GM19397 (cell line): ENCODE results near the gene CALB2.

Experiments
- ATAC-seq: cut with Tn5 transposase; IDR thresholded peaks from one replicate; pipeline ENCODE4 v1.9.1; 2021; ENCODE audit warnings: mild to moderate bottlenecking, moderate library complexity; ENCODE audit not compliant: unreplicated experiment

The CALB2 gene

DNA sequence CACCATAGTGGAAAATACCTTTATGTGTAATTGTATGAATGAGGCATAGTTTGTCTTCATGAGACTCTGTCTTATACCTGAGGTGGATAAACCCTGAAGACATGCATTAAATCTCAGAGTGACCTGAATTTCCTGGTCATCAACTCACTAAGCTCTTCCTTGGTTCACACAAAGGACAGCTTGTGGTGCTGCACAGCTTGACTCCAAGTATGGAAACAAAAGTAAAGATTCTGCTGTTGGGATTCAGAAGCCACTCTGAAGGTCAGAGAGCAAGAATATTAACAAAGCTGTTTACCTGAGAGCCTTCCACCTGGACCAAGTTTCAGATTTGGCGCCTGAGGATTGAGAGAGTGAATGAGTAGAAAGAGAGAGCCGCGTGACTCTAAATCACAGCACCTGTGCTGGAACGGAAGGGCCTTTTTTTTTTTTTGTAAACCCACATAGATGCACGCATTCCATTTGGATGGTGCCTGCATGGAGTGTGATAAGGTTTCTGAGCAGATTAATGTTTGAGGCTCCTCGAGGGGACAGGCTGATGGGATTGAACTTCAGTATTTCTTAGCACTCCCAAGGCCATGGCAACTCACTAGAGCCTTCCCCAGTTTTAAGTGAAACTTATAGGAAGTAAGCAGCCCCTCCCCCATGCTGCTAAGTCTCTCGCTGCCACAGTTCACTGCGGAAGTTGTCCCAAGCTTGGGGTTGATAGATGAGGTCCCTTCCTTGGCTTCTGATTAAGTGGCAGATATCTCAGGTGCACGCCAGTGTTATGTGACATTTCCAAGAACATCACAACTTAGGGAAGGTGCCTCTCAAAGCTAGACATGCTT is 28.7 kb downstream of the CALB2 start:
- ATAC-seq = no peak

DNA sequence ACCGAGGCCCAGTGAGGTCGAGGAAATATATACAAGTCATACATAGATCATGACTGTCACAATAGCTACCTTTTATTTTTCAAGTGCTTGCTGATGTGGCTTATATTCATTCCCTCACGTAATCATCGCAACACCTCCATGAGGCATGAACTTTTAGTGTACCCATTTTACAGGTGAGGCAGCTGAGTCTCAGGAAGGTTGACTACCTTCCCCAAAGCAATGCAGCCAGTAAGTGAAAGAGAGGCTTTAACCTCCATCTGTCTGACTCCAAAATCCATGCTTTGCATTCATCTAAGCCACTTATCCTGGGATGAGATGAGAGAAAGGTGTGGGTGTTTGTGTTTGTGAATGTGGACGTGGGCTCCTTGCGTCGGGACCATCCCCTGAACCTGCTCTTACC is 30.8 kb downstream of the CALB2 start:
- no peak for ATAC-seq

DNA sequence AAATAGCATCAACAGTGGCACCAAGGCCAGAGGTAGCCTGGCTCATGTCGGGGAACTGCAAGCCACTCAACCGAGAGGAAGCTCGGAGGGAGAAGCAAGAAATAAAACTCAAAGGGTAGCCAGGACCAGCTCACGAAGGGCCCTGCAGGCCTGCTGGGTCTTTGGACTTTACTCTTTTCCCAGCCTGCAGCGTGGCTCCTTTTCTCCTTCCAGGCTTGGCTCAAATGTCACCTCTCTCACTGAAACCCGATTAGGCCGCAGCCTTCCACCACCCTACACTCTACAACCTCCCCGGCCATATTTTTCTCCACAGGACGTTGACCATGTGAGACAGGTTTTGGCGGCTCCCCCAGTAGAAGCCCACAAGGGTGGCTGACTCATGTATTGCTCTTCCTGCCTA is 38.1 kb downstream of the CALB2 start:
- ATAC-seq = no peak

DNA sequence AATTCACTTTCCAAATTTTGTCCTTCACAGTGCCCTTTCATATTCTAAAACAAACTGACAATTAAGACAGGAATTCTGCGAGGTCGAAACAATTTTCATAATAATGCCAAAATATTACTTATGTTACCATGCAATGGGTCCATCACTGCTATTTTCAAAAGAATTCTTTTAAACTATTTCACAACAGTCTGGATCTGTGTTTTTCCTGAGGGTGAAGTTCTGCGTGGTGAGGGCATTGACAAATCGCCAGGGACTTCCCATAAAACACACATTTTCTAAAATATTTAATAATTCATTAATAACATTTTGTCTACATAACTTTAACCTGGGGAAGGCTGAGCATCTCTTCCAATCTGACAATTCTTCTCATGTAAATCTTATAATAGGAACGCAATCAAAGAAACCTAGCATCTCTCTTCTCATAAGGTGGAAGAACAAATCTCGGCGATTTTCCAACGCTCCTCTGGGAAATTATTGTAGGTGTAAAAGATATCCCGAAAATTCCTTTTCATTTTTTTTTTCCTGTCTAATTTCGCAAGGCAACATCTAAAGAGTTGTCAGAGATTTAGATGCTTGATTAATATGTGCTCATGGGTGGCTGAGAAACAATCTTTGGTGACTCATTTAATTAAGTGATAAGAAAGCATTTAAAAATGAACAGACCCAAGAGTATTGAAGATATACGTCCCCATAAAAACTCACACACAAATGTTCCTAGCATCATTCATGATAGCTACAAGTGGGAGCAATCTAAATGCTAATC is 41.5 kb downstream of the CALB2 start:
- no peak for ATAC-seq

DNA sequence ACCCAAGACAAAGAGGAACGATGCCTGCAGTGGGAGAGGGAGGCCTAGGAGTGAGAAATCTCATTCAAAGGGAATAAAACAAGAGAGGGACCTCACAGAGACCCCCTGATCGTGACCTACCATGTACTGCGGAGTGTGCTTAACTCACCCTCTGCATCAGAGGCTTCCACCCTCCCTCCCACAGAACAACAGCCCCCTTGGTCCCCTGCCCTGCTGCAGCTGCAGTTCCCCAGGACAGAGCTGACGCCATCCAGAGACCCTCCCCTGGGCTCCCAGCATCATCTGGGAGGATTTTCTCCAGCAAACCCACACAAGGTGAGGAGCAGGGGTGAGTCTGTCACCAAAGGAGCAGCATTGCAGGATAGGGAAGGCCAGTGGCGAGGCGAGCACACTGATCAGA is 43.5 kb downstream of the CALB2 start:
- no peak for ATAC-seq

DNA sequence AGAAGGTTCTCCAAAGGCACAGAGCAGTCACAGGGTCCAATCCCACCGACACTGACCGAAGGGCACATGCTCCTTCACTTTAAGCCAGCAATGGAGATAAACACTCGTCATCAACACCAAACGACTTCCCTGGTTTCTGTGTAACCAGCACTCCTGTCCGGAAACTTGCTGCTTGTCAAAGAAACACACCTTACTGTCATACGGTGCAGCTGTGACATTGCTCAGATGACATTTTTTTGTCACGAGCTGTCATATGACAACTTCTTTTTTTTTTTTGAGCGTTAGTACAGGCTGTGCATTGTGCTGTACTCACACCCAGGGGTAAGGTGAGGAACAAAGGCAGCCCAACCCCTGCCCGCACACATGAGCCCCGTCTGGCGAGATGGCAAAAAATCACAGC is 44.2 kb downstream of the CALB2 start:
- ATAC-seq = no peak

DNA sequence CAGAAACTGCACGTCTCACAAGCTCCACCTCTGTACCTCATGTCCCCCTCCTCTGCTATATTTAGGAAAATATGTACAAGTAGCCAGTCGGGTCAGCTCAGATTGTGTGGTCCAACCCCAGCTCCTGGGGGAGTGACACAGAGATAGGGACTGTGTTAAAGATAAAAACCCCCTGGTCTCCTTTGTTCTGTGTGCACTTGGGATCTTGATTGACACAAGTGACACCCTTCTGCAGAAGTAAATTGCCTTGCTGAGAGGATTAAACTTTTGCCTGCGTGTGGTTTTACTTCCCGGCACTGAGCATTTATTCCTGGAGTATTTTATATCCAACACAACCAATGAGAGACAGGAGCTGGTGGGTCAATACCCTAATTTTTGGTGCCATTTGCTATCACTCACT is 45.8 kb downstream of the CALB2 start:
- no peak for ATAC-seq

DNA sequence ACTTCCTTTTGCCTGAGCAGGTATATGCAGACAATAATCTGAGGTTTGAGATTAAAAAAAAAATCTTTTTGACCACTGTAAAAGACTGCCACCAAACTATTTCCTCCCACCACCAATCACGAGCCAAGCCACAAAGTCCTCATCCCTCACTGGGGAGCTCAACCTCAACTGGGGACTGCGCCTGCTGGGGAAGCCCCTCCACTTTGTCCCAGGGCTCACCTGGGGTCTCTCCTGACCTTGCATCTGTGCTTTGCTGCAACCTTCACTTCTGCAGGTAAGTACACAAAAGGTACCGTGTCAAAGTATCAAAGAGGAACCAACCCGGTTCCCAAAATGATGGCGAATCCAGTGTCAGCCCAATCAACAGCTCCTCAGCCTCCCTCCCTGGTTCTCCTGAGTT is 47.8 kb downstream of the CALB2 start:
- no peak for ATAC-seq

DNA sequence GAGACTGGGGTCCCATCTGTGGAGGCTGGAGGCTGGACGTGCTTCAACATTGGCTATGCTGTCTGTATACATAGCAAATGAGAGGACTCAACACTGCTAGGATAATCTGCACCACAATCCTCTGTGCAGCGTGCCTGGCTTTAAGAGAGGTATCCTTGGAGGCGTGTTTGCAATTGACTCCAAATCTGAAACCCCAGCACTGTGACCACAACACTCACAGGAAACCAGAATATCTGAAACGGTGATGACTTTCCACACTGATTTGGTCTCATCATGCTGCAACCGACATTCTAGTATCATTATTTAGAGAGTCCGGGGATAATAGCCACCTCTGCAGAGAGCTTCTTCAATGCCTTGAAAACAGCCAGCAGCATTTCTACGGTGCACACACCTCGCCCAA is 48.2 kb downstream of the CALB2 start:
- no peak for ATAC-seq

DNA sequence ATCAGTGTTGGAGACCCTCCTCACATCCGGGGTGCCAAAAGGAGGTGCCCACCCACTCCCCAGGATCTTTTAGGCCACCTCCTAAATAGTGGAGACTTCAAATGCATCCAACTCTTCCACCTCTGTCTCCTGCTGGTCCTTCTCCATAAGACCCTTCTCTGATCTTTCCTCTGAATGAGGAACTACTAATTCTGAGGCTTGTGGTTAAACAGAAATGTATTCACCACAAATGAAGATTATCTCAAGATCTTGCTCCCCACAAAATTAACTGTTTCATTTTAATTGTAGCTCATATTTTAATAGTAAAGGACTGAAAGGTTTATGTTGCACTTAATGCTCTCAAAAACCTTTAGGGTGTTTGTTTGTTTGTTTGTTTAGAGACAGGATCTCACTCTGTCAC is 49.2 kb downstream of the CALB2 start:
- ATAC-seq = no peak

DNA sequence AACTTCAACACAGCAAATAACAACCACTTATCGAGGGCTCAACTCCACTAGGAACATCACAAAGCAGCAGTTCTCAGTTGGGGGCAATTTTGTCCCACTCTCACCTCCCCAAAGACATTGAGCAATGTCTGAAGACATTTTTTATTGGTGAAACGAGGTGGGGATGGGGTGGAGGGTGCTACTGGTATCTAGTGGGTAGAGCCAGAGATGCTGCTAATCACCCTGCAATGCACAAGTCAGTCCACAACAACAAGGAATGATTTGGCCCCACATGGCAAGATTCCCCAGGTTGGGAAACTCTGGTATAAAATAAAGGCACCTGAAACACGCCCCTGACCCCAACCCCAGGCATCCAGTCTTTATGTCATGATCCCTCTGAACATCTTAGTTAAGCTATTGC is 50.0 kb downstream of the CALB2 start:
- ATAC-seq = no peak

DNA sequence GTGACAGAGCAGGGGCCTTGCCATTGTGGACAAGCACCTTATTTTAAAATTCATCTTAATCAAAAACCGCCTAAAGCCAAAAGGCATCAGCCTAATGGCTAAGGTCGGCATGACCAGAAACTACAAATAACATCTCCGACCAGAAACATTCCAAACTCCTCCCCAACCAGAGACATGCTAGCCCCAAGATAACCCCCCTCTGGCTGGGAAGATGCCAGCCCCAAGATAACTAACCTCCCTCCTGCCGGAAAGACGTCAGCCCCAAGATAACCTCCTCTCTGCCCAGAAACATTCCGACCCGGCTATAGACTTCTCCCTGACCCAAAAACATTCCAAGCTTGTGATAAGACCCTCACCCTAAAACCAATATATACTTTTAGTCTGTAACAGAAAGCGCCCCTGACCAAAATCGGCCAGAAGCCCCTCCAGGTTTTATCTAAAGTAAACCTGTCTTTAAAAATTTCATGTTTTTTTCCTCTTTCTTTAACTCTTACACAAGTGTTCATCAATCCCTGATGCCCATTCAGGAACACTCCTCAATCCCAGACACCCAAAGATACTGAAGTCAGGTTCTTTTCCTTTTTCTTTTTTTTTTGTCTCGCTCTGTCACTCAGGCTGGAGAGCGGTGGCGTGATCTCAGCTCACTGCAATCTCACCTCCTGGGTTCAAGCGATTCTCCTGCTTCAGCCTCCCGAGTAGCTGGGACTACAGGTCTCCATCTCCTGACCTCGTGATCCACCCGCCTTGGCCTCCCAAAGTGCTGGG is 50.7 kb downstream of the CALB2 start:
- ATAC-seq = no peak

DNA sequence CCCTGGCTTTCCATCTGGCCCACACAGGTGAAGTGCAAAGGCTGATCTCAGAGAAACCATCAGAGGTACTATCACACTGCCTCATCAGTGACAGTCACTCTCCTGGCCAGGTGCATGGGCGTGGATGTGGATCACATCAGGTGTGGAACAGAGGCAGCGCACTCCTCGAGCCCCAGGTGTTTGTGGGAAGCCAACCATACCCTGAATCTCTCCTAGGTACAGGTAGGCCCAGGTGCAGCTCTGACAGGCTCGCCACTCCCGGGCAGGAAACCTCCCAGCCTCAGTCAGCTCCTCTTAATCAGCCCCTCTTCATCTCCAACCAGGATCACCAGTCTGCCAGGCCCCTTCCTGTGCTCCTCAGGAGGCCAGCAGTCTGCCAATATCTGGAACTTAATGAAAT is 51.6 kb downstream of the CALB2 start:
- no peak for ATAC-seq

DNA sequence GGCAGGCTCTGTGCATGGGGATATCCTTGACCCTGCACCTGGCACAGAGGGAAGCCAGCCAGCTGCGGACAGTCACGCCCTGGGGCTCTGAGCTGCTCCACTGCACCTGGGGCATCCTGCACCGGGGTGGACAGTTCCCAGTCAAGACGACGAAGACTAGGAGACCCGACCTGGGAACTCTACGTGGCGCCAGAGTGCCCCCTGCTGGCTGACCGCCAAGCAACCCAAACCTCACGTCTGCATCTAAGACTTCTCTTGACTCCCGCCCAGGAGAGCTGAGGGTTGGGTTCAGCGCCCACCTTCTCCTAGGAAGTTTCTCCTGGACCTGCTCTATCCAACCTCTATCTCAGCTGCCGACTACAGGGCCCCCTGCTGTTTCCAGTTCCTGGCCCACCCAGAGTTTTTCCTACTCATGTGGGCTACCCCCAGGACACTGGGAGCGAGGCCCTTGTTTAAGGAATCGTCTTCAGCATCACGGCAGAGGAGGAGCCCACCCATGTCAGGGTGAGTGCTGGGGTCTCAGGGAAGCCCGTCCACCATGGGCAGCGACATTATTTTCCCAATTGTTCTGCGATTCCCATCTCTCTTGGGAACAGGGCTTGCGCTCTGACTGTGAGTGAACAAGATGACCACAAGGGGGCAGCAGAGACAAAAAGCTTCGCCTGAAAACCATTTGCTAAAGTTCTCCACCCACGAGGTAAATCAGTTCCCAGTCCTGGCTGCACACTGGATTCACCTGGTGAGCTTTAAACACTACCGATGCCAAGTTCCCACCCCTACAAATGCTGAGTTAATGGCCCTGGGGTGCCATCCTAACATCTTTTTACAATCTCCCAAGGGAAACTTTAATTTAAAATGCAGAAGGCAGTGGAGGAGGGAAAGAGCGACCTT is 54.0 kb downstream of the CALB2 start:
- ATAC-seq = no peak

DNA sequence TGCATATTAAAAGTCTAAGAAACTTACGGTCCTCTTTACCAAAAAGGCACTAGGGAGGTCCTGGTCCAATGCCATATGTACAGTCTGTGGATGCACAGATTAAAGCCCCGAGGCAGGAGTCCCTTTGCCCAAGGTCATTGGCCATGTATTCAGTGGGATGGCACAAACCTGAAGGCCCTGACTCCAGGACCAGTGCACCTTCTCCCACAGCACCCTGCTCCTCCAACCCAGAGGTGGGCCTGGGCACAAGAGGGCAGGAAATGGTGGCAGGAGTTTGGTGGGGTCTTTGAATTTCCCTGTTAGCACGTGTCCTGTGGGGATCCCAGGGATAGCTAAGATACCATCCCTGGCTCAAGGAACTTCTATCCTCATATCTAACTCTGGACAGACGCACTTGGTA is 54.8 kb downstream of the CALB2 start:
- ATAC-seq = no peak

DNA sequence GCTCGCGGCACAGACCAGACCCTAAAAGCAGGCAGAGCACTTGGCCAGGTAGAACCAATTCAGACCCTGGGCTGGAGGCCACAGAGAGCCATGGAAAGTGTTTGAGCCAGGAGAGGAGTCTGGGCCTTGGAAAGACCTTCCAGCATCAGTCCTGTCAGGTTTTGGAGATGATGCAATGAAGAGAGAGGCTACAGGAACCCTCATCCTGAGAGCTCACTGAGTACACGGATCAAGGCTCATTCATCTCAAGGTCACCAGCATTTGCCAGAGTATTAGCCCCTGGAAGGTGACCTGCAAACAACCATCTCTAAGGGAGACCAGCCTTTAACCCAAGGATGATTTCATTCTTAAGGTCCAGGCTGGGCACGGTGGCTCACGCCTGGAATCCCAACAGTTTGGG is 55.5 kb downstream of the CALB2 start:
- ATAC-seq = no peak

DNA sequence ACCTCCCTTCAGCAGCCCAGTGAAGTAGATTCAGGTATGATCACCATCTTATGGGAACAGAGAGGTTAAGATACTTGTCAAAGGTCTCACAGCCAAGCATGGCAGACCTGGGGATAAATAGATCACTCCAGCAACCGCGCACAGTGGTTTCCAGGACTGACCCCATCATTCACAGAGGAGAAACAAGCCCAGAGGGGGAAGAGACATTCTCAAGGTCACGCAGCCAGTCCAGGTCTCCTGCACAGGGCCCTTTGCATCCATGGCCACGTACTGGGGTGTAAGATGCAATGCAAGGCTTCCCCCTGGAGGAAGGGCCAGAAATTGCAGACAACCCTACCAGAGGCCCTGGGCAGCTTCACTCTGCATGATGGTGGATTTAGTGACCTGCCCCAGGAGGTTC is 63.4 kb downstream of the CALB2 start:
- ATAC-seq = no peak

DNA sequence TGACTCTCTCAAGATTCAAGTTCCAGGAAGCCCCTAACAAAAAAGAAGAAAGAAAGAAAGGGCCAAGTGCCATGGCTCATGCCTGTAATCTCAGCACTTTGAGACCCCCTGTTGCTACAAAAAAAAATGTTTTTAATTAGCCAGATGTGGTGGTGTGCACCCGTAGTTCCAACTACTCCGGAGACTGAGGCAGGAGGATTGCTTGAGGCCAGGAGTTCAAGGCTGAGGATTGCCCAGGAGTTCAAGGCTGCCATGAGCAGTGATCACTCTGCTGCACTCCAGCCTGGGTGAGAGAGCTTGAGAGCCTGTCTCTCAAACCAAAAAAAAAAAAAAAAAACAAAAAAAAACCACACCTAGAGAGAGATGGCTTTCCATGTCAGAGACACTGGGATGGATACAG is 64.5 kb downstream of the CALB2 start:
- ATAC-seq = no peak

DNA sequence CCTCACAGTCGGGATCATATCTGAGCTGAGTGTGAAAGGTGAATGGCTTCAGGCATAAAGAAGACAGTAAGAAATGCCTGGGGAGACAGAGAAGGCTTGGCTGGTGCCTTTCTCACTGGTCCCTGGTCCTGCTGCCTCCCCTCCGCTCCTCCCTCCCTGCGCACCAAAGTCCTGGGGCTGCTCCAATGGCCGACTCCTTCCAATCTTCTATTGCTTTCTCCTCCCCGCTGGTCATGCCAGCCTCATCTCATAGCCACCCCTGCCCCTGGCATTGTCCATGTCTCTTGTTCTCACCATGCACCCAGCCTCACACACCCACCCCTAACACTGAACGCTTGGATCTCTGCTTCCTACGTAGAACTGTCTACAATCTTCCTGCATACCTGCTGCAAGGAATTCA is 65.3 kb downstream of the CALB2 start:
- no peak for ATAC-seq

DNA sequence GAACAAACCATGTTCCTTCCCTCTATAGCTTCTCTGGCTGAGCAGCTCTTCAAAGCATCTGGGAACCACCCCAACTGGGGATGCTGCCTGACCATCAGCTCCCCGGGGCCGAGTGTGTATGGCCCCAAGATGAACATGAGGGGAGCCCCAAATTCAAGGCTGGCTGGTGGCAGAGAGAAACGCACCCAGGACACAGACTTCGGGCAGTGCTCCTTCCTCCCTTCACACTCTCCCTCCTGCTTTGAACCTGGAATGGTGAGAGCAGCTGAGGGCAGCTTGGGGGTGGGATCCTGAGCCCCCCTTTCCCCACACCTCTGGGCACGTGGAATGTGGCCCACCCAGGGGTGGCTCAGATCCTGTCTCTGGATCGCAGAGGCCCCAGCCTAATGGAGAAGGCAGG is 66.1 kb downstream of the CALB2 start:
- no peak for ATAC-seq

DNA sequence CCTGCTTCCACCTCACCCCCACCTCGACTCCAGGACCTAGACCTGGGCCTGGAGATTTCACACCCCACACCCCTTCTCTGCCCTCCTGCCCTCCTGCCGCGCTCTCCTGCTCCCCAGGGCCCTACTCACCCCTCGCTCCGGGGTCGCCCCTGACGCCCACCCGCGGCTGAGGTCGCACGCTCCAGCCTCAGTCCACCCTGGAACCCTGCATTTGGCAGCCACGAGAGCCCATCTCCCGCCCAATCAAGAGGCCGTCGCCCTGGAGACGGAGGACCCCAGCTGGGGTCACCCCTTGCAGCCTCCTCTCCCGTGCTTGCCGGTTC is 67.2 kb downstream of the CALB2 start:
- ATAC-seq = no peak
